GM12878 (cell line): ENCODE results near the gene RIF1. TPM values are rescaled to one million over a fixed set of nuclear protein-coding genes. Genes with fewer than 3 reads are reported as not detected.

Experiments used
- ASH2L ChIP-seq: fragments of 300-600, 200-600 bp; sonication (generic); IDR thresholded peaks from 2 replicates; pipeline ENCODE4 v1.6.1; 2017; ENCODE audit warnings: low read depth, mild to moderate bottlenecking, borderline replicate concordance
- BHLHE40 ChIP-seq, 2 experiments: fragments of 450-650 bp in 1 of 2; IDR thresholded peaks; 2 replicates each; pipeline ENCODE4 v1.6.1; 2011 to 2017; ENCODE audit warnings: low read depth in 2 of 2, borderline replicate concordance in 1 of 2, improper control_type of control experiment in 1 of 2, low read length in 1 of 2, mild to moderate bottlenecking in 1 of 2
- BMI1 ChIP-seq: fragments of 450-650 bp; IDR thresholded peaks from 2 replicates; pipeline ENCODE4 v1.6.1; 2016; ENCODE audit warnings: mild to moderate bottlenecking, moderate library complexity, borderline replicate concordance
- CBFB ChIP-seq: IDR thresholded peaks from 2 replicates; pipeline ENCODE4 v1.6.1; 2016; ENCODE audit warnings: antibody characterized with exemption, low read depth
- CREM ChIP-seq: IDR thresholded peaks from 2 replicates; pipeline ENCODE4 v1.6.1; 2014; ENCODE audit warnings: antibody characterized with exemption, low read depth
- EED ChIP-seq: sonication (generic); IDR thresholded peaks from 2 replicates; pipeline ENCODE4 v1.6.1; 2016; ENCODE audit warnings: antibody characterized with exemption, low read depth
- EZH2 ChIP-seq: IDR thresholded peaks from 2 replicates; pipeline ENCODE4 v1.6.1; 2012; ENCODE audit warnings: low read depth, mild to moderate bottlenecking, control low read depth, inconsistent platforms, low read length, borderline replicate concordance; ENCODE audit not compliant: control insufficient read depth
- FOXM1 ChIP-seq: IDR thresholded peaks from 2 replicates; pipeline ENCODE4 v1.6.1; 2012; ENCODE audit warnings: low read depth, mild to moderate bottlenecking, inconsistent platforms, low read length, moderate library complexity
- LARP7 ChIP-seq: fragments of 450-650 bp; IDR thresholded peaks from 2 replicates; pipeline ENCODE4 v1.6.1; 2017; ENCODE audit warnings: mild to moderate bottlenecking
- MEF2B ChIP-seq: fragments of 450-650 bp; IDR thresholded peaks from 2 replicates; pipeline ENCODE4 v1.6.1; 2018; ENCODE audit warnings: mild to moderate bottlenecking, moderate library complexity; ENCODE audit not compliant: partially characterized antibody, poor library complexity, severe bottlenecking
- MTA3 ChIP-seq: IDR thresholded peaks from 2 replicates; pipeline ENCODE4 v1.6.1; 2012; ENCODE audit warnings: low read length, inconsistent platforms, borderline replicate concordance
- MXI1 ChIP-seq: fragments of 150-350 bp; IDR thresholded peaks from 2 replicates; pipeline ENCODE4 v1.6.1; 2011; ENCODE audit warnings: low read depth, mild to moderate bottlenecking, inconsistent platforms, low read length, improper control_type of control experiment
- NFYA ChIP-seq: IDR thresholded peaks from 2 replicates; pipeline ENCODE4 v1.6.1; 2011; ENCODE audit warnings: low read depth, mild to moderate bottlenecking, low read length, improper control_type of control experiment, borderline replicate concordance
- POLR2A ChIP-seq: IDR thresholded peaks from 2 replicates; pipeline ENCODE4 v1.6.1; 2011; ENCODE audit warnings: low read depth, mild to moderate bottlenecking, low read length
- POLR2AphosphoS2 ChIP-seq: IDR thresholded peaks from 2 replicates; pipeline ENCODE4 v1.6.1; 2011; ENCODE audit warnings: low read depth, mild to moderate bottlenecking, low read length, improper control_type of control experiment, moderate library complexity
- RAD21 ChIP-seq: IDR thresholded peaks from 2 replicates; pipeline ENCODE4 v1.6.1; 2011; ENCODE audit warnings: mild to moderate bottlenecking, low read depth, low read length, moderate library complexity; ENCODE audit not compliant: insufficient read depth
- RBBP5 ChIP-seq: fragments of 200-600 bp; sonication (generic); conservative IDR thresholded peaks from 2 replicates; pipeline ENCODE4 v1.6.1; 2016
- SIN3A ChIP-seq: IDR thresholded peaks from 2 replicates; pipeline ENCODE4 v1.6.1; 2012; ENCODE audit warnings: low read depth, low read length, improper control_type of control experiment
- SIX5 ChIP-seq: IDR thresholded peaks from 2 replicates; pipeline ENCODE4 v1.6.1; 2011; ENCODE audit warnings: mild to moderate bottlenecking, low read depth, low read length, moderate library complexity; ENCODE audit not compliant: severe bottlenecking
- SPI1 ChIP-seq: IDR thresholded peaks from 2 replicates; pipeline ENCODE4 v1.6.1; 2011; ENCODE audit warnings: low read depth, mild to moderate bottlenecking, low read length, moderate library complexity, borderline replicate concordance; ENCODE audit not compliant: insufficient read depth
- TCF12 ChIP-seq: IDR thresholded peaks from 2 replicates; pipeline ENCODE4 v1.6.1; 2011; ENCODE audit warnings: low read depth, mild to moderate bottlenecking, low read length
- ZNF24 ChIP-seq: fragments of 450-650 bp; IDR thresholded peaks from 2 replicates; pipeline ENCODE4 v1.6.1; 2017; ENCODE audit warnings: antibody characterized with exemption, mild to moderate bottlenecking
- ZSCAN29 ChIP-seq: fragments of 450-650 bp; IDR thresholded peaks from 2 replicates; pipeline ENCODE4 v1.6.1; 2017; ENCODE audit warnings: mild to moderate bottlenecking, moderate library complexity
- polyA plus RNA-seq, 11 experiments: library from polyadenylated mRNA; depleted of rRNA in 4 of 11; unstranded in 6 of 11; stranded (reverse) in 5 of 11; fragments of >200 nt; fragmentation: Nextera tagmentation in 4 of 11; fragmentation: Illumina TruSeq in 1 of 11; extraction: Ambion mirVana in 4 of 11; extraction: Trizol in 1 of 11; gene quantifications; 1 replicate in 1 of 11; 2 replicates in 10 of 11; pipeline versions ENCODE4 v1.2.1 to v1.2.3, GENCODE V29; 2011 to 2016; ENCODE audit warnings: inconsistent platforms in 2 of 11, missing spikeins in 2 of 11, low read depth in 1 of 11
- total RNA-seq, 4 experiments: library from RNA; depleted of rRNA in 3 of 4; stranded (reverse); fragments of >200 nt in 3 of 4; fragmentation: Illumina TruSeq in 1 of 4; extraction: Trizol in 1 of 4; gene quantifications; 2 replicates each; pipeline versions ENCODE4 v1.2.1 to v1.2.3, GENCODE V29; 2013 to 2021
- TF ChIP-seq, protein P1 (sequence below): fragments of 450-650 bp; IDR thresholded peaks from 2 replicates; pipeline ENCODE4 v1.6.1; 2018; ENCODE audit warnings: mild to moderate bottlenecking, low read depth, moderate library complexity; ENCODE audit not compliant: partially characterized antibody
- TF ChIP-seq, protein P2 (sequence below): IDR thresholded peaks from 2 replicates; pipeline ENCODE4 v1.6.1; 2012; ENCODE audit warnings: low read depth, low read length, improper control_type of control experiment
- TF ChIP-seq, protein P3 (sequence below): IDR thresholded peaks from 2 replicates; pipeline ENCODE4 v1.6.1; 2011; ENCODE audit warnings: low read depth, low read length, improper control_type of control experiment, borderline replicate concordance
- TF ChIP-seq, protein P4 (sequence below): fragments of 450-650 bp; conservative IDR thresholded peaks from 2 replicates; pipeline ENCODE4 v1.6.1; 2017; ENCODE audit warnings: mild to moderate bottlenecking, moderate library complexity

The RIF1 gene
- total and polyA plus RNA-seq, 10 of the 15 experiments (the other 5 are each of a cell fraction or from before 2014, with no cell fraction given), result 6.3 to 63.2 (median 34.4) TPM

DNA sequence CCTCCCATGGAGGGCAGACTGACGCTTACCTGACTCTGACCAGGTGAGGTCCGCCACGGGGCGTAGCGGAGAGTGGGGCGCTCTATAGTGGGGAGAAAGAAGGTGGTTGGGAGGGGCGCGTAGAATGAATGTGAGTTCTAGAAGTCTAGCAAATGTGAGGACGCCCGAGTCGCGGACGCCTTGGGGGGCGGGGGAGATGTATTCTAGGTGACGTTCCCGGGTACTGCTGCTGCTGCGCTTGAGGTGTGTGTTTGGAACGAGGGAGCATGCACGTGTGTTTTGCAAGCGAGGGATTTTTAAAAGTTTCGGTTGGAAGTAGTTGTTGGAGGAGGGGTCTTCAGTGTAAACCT, 758 bp downstream of the RIF1 start (continued):
- TF ChIP-seq, protein P1, sequence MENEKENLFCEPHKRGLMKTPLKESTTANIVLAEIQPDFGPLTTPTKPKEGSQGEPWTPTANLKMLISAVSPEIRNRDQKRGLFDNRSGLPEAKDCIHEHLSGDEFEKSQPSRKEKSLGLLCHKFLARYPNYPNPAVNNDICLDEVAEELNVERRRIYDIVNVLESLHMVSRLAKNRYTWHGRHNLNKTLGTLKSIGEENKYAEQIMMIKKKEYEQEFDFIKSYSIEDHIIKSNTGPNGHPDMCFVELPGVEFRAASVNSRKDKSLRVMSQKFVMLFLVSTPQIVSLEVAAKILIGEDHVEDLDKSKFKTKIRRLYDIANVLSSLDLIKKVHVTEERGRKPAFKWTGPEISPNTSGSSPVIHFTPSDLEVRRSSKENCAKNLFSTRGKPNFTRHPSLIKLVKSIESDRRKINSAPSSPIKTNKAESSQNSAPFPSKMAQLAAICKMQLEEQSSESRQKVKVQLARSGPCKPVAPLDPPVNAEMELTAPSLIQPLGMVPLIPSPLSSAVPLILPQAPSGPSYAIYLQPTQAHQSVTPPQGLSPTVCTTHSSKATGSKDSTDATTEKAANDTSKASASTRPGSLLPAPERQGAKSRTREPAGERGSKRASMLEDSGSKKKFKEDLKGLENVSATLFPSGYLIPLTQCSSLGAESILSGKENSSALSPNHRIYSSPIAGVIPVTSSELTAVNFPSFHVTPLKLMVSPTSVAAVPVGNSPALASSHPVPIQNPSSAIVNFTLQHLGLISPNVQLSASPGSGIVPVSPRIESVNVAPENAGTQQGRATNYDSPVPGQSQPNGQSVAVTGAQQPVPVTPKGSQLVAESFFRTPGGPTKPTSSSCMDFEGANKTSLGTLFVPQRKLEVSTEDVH, result no peak
- no peak for TF ChIP-seq SIX5
- TF ChIP-seq MXI1, result peak; percentile 51; the same call in 1 of the 2 replicates
- TF ChIP-seq BHLHE40 (IDR thresholded peaks at IDR 0.05; ENCODE audit: borderline replicate concordance in 1 of 2, low read depth in 2 of 2, low read length in 1 of 2), result peak in 1 of 2 experiments; percentile 7; a peak in 1 of 4 replicates
- TF ChIP-seq SIN3A, result peak; percentile 44
- TF ChIP-seq EED, result no peak
- no peak for TF ChIP-seq POLR2A
- TF ChIP-seq RAD21, result no peak
- no peak for TF ChIP-seq FOXM1
- TF ChIP-seq, protein P2, sequence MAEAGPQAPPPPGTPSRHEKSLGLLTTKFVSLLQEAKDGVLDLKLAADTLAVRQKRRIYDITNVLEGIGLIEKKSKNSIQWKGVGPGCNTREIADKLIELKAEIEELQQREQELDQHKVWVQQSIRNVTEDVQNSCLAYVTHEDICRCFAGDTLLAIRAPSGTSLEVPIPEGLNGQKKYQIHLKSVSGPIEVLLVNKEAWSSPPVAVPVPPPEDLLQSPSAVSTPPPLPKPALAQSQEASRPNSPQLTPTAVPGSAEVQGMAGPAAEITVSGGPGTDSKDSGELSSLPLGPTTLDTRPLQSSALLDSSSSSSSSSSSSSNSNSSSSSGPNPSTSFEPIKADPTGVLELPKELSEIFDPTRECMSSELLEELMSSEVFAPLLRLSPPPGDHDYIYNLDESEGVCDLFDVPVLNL, result 0 out of 2 replicates have a peak, but pooled peaks have one; percentile 35
- no peak for TF ChIP-seq ZNF24
- no peak for TF ChIP-seq POLR2AphosphoS2
- no peak for TF ChIP-seq LARP7
- no peak for TF ChIP-seq CREM
- no peak for TF ChIP-seq ASH2L
- no peak for TF ChIP-seq NFYA
- no peak for TF ChIP-seq MTA3
- no peak for TF ChIP-seq TCF12
- no peak for TF ChIP-seq BMI1
- TF ChIP-seq EZH2, result no peak
- no peak for TF ChIP-seq CBFB
- TF ChIP-seq, protein P3, sequence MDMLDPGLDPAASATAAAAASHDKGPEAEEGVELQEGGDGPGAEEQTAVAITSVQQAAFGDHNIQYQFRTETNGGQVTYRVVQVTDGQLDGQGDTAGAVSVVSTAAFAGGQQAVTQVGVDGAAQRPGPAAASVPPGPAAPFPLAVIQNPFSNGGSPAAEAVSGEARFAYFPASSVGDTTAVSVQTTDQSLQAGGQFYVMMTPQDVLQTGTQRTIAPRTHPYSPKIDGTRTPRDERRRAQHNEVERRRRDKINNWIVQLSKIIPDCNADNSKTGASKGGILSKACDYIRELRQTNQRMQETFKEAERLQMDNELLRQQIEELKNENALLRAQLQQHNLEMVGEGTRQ, result no peak
- no peak for TF ChIP-seq ZSCAN29
- TF ChIP-seq MEF2B, result no peak
- TF ChIP-seq, protein P4, sequence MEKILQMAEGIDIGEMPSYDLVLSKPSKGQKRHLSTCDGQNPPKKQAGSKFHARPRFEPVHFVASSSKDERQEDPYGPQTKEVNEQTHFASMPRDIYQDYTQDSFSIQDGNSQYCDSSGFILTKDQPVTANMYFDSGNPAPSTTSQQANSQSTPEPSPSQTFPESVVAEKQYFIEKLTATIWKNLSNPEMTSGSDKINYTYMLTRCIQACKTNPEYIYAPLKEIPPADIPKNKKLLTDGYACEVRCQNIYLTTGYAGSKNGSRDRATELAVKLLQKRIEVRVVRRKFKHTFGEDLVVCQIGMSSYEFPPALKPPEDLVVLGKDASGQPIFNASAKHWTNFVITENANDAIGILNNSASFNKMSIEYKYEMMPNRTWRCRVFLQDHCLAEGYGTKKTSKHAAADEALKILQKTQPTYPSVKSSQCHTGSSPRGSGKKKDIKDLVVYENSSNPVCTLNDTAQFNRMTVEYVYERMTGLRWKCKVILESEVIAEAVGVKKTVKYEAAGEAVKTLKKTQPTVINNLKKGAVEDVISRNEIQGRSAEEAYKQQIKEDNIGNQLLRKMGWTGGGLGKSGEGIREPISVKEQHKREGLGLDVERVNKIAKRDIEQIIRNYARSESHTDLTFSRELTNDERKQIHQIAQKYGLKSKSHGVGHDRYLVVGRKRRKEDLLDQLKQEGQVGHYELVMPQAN, result no peak
- no peak for TF ChIP-seq SPI1
- TF ChIP-seq RBBP5, result no peak
